ENCODE results near the gene MBTD1. TPM values are rescaled to one million over a fixed set of nuclear protein-coding genes. Genes with fewer than 3 reads are reported as not detected.

Gene MBTD1
- total and polyA plus RNA-seq, 10 of the 15 experiments (the other 5 are each of a cell fraction or from before 2014, with no cell fraction given) = 1.3 to 16.7 (median 9.5) TPM

- TF ChIP-seq, protein P1, sequence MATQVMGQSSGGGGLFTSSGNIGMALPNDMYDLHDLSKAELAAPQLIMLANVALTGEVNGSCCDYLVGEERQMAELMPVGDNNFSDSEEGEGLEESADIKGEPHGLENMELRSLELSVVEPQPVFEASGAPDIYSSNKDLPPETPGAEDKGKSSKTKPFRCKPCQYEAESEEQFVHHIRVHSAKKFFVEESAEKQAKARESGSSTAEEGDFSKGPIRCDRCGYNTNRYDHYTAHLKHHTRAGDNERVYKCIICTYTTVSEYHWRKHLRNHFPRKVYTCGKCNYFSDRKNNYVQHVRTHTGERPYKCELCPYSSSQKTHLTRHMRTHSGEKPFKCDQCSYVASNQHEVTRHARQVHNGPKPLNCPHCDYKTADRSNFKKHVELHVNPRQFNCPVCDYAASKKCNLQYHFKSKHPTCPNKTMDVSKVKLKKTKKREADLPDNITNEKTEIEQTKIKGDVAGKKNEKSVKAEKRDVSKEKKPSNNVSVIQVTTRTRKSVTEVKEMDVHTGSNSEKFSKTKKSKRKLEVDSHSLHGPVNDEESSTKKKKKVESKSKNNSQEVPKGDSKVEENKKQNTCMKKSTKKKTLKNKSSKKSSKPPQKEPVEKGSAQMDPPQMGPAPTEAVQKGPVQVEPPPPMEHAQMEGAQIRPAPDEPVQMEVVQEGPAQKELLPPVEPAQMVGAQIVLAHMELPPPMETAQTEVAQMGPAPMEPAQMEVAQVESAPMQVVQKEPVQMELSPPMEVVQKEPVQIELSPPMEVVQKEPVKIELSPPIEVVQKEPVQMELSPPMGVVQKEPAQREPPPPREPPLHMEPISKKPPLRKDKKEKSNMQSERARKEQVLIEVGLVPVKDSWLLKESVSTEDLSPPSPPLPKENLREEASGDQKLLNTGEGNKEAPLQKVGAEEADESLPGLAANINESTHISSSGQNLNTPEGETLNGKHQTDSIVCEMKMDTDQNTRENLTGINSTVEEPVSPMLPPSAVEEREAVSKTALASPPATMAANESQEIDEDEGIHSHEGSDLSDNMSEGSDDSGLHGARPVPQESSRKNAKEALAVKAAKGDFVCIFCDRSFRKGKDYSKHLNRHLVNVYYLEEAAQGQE (IDR thresholded peaks at IDR 0.05; ENCODE audit: low read depth, low read length) = no peak
These were observed 62.1 kb downstream of the MBTD1 start (continued) for GRCh38 chr17:51197754-51198153.

- Histone ChIP-seq H3K4me1 (ENCODE audit: control insufficient read depth, insufficient read depth, low read length) (no peaks in the 10 kb centered on the region), H3K27ac (ENCODE audit: control insufficient read depth, insufficient read depth) (no peak overlapping the region), H2AFZ (ENCODE audit: control insufficient read depth, low read depth, low read length) (no peak overlapping the region), H3K4me2 (ENCODE audit: control insufficient read depth, insufficient read depth) (no peak overlapping the region), H4K20me1 (ENCODE audit: control insufficient read depth, insufficient read depth) (no peaks in the 10 kb centered on the region), H3K9ac (ENCODE audit: control insufficient read depth, insufficient read depth, low read length) (no peak overlapping the region), H3K9me3 (replicated peaks; ENCODE audit: control insufficient read depth, insufficient read depth, low read length) (no peaks in the 10 kb centered on the region), H3K27me3 (replicated peaks in 1 of 2; ENCODE audit: control insufficient read depth in 2 of 2, insufficient read depth in 2 of 2, low read length in 1 of 2) (no peaks in the 10 kb centered on the region), H3K79me2 (ENCODE audit: control insufficient read depth, insufficient read depth, low read length) (no peaks in the 10 kb centered on the region), H3K4me3 (no peak overlapping the region), H3K36me3 (ENCODE audit: control insufficient read depth in 2 of 2, insufficient read depth in 2 of 2, low read length in 1 of 2) (peaks cover 0 to 28% of the 10 kb centered on the region in 2 experiments; a peak in 3 of 4 replicates)
- WGBS (ENCODE audit: insufficient coverage, insufficient replicate concordance, low lambda C conversion rate, missing lambda C conversion rate) = 98% methylated on average over 2 of the region's 2 CpGs
- ChIA-PET CTCF (no interaction called here), RAD21 (ENCODE audit: unreplicated experiment) (interaction anchor here (0.6 kb wide), 1 partner anchor 81 kb away, joined by 3 read pairs; no protein-coding TSS in a partner anchor), SMC1A (ENCODE audit: uncharacterized antibody, unreplicated experiment) (no interaction called here), POLR2A (no interaction called here)
- no TSS peak for BruUV-seq (replicated peaks)
- no peak for ATAC-seq
- TF ChIP-seq MEF2A (IDR thresholded peaks at IDR 0.05; ENCODE audit: insufficient read depth, low read depth, low read length) (no peak), SMC3 (IDR thresholded peaks at IDR 0.05; ENCODE audit: borderline replicate concordance, low read length) (no peak), RBBP5 (conservative IDR thresholded peaks at IDR 0.05) (no peak), ATF3 (IDR thresholded peaks at IDR 0.05; ENCODE audit: borderline replicate concordance, extremely low read depth, low read depth, low read length) (no peak), ESRRA (IDR thresholded peaks at IDR 0.05; ENCODE audit: low read length) (no peak), NR2C2 (IDR thresholded peaks at IDR 0.05; ENCODE audit: borderline replicate concordance, control insufficient read depth, insufficient read length, low read depth) (no peak), FOXK2 (IDR thresholded peaks at IDR 0.05) (no peak)
- TF ChIP-seq, protein P2, sequence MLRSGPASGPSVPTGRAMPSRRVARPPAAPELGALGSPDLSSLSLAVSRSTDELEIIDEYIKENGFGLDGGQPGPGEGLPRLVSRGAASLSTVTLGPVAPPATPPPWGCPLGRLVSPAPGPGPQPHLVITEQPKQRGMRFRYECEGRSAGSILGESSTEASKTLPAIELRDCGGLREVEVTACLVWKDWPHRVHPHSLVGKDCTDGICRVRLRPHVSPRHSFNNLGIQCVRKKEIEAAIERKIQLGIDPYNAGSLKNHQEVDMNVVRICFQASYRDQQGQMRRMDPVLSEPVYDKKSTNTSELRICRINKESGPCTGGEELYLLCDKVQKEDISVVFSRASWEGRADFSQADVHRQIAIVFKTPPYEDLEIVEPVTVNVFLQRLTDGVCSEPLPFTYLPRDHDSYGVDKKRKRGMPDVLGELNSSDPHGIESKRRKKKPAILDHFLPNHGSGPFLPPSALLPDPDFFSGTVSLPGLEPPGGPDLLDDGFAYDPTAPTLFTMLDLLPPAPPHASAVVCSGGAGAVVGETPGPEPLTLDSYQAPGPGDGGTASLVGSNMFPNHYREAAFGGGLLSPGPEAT (IDR thresholded peaks at IDR 0.05; ENCODE audit: low read depth) = no peak
- intact Hi-C loops (cut with micrococcal nuclease; ENCODE audit: unreplicated experiment) = no loop called here
- DNase-seq (ENCODE audit: low read depth, low spot score) = no peak
- in situ Hi-C loops (cut with MboI) = no loop called here
- FAIRE-seq = no peak
These were observed 68.0 kb downstream of the MBTD1 start for GRCh38 chr17:51191895-51192294.

All from GM12878 (cell line).